Jurkat, Clone E6-1 (cell line): ENCODE data around the gene DTD1.
A peak's percentile ranks its signal among the peaks of the same experiment; 100 is the strongest.
"Not testable (repeated sequence)": the region's sequence is repeated elsewhere in the genome, so short reads cannot be mapped to it uniquely, and the experiment has no call there.

Source experiments
- DNase-seq: peaks from one replicate; pipeline ENCODE4 v3.0.0-alpha.2; 2011; ENCODE audit warnings: low read depth, low spot score
- H3K4me3 ChIP-seq: 2 replicates; pipeline ENCODE4 v1.5.1; 2011; ENCODE audit warnings: mild to moderate bottlenecking, low read length, control low read depth, moderate library complexity

Gene DTD1

GRCh38 chr20:18728165-18728869, 140.5 kb downstream of the DTD1 start:
- no peak overlapping the region for H3K4me3 ChIP-seq
- peak; percentile 9 for DNase-seq

- no peak for DNase-seq
- H3K4me3 ChIP-seq, result no peak overlapping the region
Measured at GRCh38 chr20:18728870-18729224, 141.0 kb downstream of the DTD1 start.

GRCh38 chr20:18729231-18729825, 141.5 kb downstream of the DTD1 start:
- no peak overlapping the region for H3K4me3 ChIP-seq
- DNase-seq, result no peak

- DNase-seq, result no peak
- H3K4me3 ChIP-seq, result no peak overlapping the region
Measured at GRCh38 chr20:18731940-18732339, 144.1 kb downstream of the DTD1 start.

- DNase-seq, result no peak
- no peak overlapping the region for H3K4me3 ChIP-seq
Measured at GRCh38 chr20:18734525-18735189, 146.8 kb downstream of the DTD1 start.

DNA sequence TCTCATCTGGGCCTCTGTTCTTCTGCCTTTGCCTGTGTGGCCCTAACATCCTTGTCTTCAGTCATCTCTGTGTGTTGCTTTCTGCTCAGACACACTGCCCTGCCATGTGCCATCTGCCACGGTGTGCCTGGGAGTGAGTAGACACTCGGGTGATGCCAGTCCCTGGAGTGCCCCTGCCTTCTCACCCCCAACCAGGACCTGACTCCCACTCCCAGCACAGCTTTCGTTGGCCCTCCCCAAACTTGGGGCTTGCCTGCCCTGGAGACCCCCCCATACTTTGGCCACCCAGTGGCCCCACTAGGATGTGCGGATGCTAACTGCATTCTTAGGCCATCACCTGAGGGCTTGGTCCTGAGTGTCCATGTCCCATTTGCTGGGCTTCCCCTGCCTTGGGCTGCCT, 149.3 kb downstream of the DTD1 start:
- no peak overlapping the region for H3K4me3 ChIP-seq
- DNase-seq, result no peak

- H3K4me3 ChIP-seq, result no peak overlapping the region
- DNase-seq, result no peak
Measured at GRCh38 chr20:18738055-18738454, 150.2 kb downstream of the DTD1 start.

DNA sequence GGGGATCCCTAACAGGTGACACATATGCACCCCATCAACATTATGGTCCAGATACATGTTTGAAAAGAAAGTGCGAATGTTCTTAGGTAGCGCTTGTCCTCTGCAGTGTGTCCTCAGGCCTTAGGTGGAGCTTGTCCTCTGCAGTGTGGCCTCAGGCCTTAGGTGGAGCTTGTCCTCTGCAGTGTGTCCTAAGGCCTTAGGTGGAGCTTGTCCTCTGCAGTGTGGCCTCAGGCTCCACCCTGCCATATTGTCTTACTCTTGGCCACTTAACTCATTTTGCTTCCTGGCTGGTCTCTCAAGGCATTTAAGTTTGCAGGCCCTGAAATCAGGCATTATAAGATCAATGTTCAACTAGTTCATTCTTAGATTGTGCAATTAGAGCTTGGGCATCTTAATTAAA, 151.0 kb downstream of the DTD1 start:
- H3K4me3 ChIP-seq, result no peak overlapping the region
- DNase-seq, result no peak

GRCh38 chr20:18739751-18740166, 151.9 kb downstream of the DTD1 start:
- H3K4me3 ChIP-seq, result no peak overlapping the region
- DNase-seq, result no peak

- no peak for DNase-seq
- no peak overlapping the region for H3K4me3 ChIP-seq
Measured at GRCh38 chr20:18740726-18741125, 152.9 kb downstream of the DTD1 start.

GRCh38 chr20:18742841-18743240, 155.0 kb downstream of the DTD1 start:
- no peak for DNase-seq
- H3K4me3 ChIP-seq, result no peak overlapping the region

DNA sequence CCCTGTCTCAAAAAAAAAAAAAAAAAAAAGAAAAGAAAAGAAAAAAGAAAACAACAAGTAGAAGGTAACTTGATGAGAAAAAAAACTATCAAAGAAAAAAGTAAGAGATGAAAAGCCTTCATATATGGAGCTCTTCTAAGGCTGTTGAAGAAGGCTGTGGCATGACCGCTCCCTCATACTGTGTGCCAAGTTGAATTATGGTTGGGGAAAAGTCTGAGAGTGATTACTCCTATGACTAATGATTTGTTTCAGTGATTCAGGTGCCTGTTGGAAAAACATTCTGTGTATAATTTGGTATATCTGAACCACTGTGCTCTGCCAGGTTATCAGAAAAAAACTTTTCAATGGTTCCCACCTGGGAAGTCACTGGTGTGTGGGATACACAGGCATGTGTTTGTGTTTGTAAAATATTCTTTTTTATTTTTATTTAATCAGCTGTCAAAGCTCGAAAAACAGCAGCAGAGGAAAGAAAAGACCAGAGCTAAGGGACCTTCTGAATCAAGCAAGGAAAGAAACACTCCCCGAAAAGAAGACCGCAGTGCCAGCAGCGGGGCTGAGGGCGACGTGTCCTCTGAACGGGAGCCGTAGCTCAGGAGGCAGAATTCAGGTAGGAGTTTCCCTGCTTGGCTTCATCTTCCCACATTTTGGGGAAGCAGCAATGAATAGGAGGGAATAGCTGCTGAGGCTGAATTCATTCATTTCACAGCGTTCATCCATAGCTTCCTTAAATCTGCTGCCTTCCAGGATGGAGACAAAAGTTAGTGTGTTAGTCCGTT, 156.0 kb downstream of the DTD1 start:
- no peak overlapping the region for H3K4me3 ChIP-seq
- no peak for DNase-seq

- H3K4me3 ChIP-seq, result no peak overlapping the region
- DNase-seq, result no peak
Measured at GRCh38 chr20:18747090-18747489, 159.2 kb downstream of the DTD1 start.

GRCh38 chr20:18748987-18749386, 161.1 kb downstream of the DTD1 start:
- DNase-seq, result no peak

DNA sequence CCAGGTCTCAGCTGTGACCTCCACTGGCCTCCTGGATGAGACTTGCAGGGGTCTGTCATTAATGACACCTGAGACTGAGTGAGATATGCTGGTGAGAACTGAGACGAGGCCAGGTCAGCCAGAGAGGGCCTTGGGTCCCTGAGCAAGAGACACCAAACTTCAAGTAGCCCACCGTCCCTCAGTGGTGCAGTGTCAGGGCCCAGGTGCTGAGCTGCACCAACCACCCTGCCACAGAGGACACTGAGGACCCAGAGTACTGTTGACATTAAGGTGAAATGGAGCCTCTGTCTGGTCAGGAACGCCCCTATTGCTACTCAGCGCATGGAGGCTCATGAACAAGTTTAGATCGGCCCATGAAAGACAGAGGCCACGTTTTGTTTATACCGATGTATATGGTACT, 161.7 kb downstream of the DTD1 start:
- DNase-seq, result no peak
- H3K4me3 ChIP-seq, result no peak overlapping the region

More at GRCh38 chr20:18748987-18749386, 161.1 kb downstream of the DTD1 start:
- H3K4me3 ChIP-seq, result no peak overlapping the region

DNA sequence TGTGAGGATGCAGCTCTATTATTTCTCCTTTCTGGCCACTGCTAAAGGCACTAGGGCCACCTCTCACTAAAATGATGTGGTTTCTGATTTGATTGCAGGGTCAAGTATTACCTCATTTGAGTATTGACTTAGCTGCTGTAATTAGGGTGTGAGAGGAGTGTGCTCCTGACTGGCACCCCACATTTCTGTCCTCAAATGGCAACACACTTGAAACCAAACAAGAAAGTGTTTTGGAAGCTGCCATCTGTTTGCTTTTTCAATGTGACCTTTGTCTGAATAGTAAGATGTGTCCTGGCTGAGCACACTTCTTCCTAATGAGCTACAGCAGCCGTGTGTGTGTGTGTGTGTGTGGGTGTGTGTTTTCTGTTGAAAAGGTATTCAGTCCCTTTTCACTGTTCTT, 162.9 kb downstream of the DTD1 start:
- no peak overlapping the region for H3K4me3 ChIP-seq
- no peak for DNase-seq

- no peak for DNase-seq
- no peak overlapping the region for H3K4me3 ChIP-seq
Measured at GRCh38 chr20:18754030-18754652, 166.3 kb downstream of the DTD1 start.

DNA sequence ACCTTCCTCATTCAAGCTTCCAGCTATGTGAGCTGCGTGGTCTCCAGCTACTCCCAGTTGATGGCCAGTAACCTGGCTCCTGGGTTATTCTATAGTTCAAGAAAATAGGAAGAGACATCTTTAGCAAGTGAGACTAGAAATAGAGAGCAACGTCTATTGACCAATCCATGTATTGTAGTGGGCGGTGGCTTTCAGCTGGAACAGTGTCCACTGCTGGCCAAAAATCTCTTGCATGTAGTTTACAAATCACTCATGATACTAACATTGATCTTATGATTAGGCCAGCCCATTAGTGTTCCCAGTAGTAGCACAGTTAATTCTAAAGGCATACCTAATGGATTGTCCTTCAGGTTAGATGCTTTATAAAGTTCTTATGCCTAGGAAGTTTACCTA, 166.8 kb downstream of the DTD1 start:
- no peak for DNase-seq
- H3K4me3 ChIP-seq, result no peak overlapping the region

DNA sequence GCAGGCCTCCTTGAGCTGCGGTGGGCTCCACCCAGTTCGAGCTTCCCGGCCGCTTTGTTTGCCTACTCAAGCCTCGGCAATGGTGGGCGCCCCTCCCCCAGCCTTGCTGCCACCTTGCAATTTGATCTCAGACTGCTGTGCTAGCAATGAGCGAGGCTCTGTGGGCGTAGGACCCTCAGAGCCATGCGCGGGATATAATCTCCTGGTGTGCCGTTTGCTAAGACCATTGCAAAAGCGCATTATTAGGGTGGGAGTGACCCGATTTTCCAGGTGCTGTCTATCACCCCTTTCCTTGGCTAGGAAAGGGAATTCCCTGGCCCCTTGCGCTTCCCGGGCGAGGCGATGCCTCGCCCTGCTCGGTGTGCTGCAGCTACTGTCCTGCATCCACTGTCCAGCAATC, 173.0 kb downstream of the DTD1 start:
- H3K4me3 ChIP-seq, DNase-seq: not testable (repeated sequence)
